Hepatocyte (in vitro differentiated cells): Measurements from ENCODE around the gene SERPINA6. TPM values are rescaled to one million over a fixed set of nuclear protein-coding genes. Genes with fewer than 3 reads are reported as not detected.
A peak's percentile ranks its signal among the peaks of the same experiment; 100 is the strongest.
"Not testable (repeated sequence)": the region's sequence is repeated elsewhere in the genome, so short reads cannot be mapped to it uniquely, and the experiment has no call there.

Source experiments
- DNase-seq: peaks from one replicate; pipeline ENCODE4 v3.0.0-alpha.2; 2016; ENCODE audit warnings: low spot score
- H2AFZ ChIP-seq: fragments of 200-600 bp; sonication (generic); 2 replicates; pipeline ENCODE4 v1.6.0; 2016; ENCODE audit warnings: antibody characterized with exemption, mild to moderate bottlenecking
- H3K27ac ChIP-seq: fragments of 200-600 bp; sonication (generic); 2 replicates; pipeline ENCODE4 v1.5.1; 2016; ENCODE audit warnings: mild to moderate bottlenecking
- H3K27me3 ChIP-seq: fragments of 200-600 bp; sonication (generic); 2 replicates; pipeline ENCODE4 v1.6.1; 2016
- H3K36me3 ChIP-seq: fragments of 200-600 bp; sonication (generic); replicated peaks from 2 replicates; pipeline ENCODE4 v1.5.1; 2016; ENCODE audit warnings: low read depth; ENCODE audit not compliant: insufficient read depth
- H3K4me1 ChIP-seq: fragments of 200-600 bp; sonication (generic); 2 replicates; pipeline ENCODE4 v1.5.1; 2016; ENCODE audit warnings: mild to moderate bottlenecking, moderate library complexity; ENCODE audit not compliant: insufficient read depth
- H3K4me2 ChIP-seq: fragments of 200-600 bp; sonication (generic); 2 replicates; pipeline ENCODE4 v1.6.0; 2016
- H3K4me3 ChIP-seq: fragments of 200-600 bp; sonication (generic); 2 replicates; pipeline ENCODE4 v1.5.1; 2016; ENCODE audit warnings: mild to moderate bottlenecking
- H3K79me2 ChIP-seq: fragments of 200-600 bp; sonication (generic); 2 replicates; pipeline ENCODE4 v1.6.0; 2017; ENCODE audit warnings: mild to moderate bottlenecking
- H3K9me2 ChIP-seq: fragments of 200-600 bp; sonication (generic); replicated peaks from 2 replicates; pipeline ENCODE4 v1.6.0; 2017; ENCODE audit warnings: mild to moderate bottlenecking; ENCODE audit not compliant: insufficient read depth
- H3K9me3 ChIP-seq: fragments of 200-600 bp; sonication (generic); 2 replicates; pipeline ENCODE4 v1.5.1; 2016; ENCODE audit warnings: low read depth, mild to moderate bottlenecking
- H4K20me1 ChIP-seq: fragments of 200-600 bp; sonication (generic); 2 replicates; pipeline ENCODE4 v1.6.0; 2016; ENCODE audit warnings: mild to moderate bottlenecking; ENCODE audit not compliant: insufficient read depth, poor library complexity, severe bottlenecking
- CTCF ChIP-seq: fragments of 200-600 bp; sonication (generic); IDR thresholded peaks from 2 replicates; pipeline ENCODE4 v1.5.1; 2016; ENCODE audit warnings: antibody characterized with exemption, mild to moderate bottlenecking; ENCODE audit not compliant: poor library complexity
- EZH2 ChIP-seq: fragments of 200-600 bp; sonication (generic); IDR thresholded peaks from 2 replicates; pipeline ENCODE4 v1.6.1; 2016; ENCODE audit warnings: antibody characterized with exemption, mild to moderate bottlenecking, borderline replicate concordance
- EZH2phosphoT487 ChIP-seq: fragments of 200-600 bp; sonication (generic); IDR thresholded peaks from one replicate; pipeline ENCODE4 v1.6.1; 2018; ENCODE audit warnings: antibody characterized with exemption, mild to moderate bottlenecking, low read depth, moderate library complexity; ENCODE audit not compliant: unreplicated experiment, severe bottlenecking
- WGBS: methylation state at CpG from one replicate; pipeline ENCODE4 v1.1.6; 2016; ENCODE audit warnings: low lambda C conversion rate; ENCODE audit errors: missing lambda C conversion rate; 5-methylcytosine and 5-hydroxymethylcytosine counted together
- polyA plus RNA-seq: library from polyadenylated mRNA; unstranded; fragments of >200 nt; fragmentation: Nextera tagmentation; extraction: Ambion mirVana; gene quantifications from 2 replicates; pipeline ENCODE4 v1.2.1, GENCODE V29; 2016
- total RNA-seq: library from RNA; depleted of rRNA; stranded (reverse); fragments of >200 nt; gene quantifications from 2 replicates; pipeline ENCODE4 v1.2.3, GENCODE V29; 2014

SERPINA6 gene
- total and polyA plus RNA-seq, 2 experiments from 2014 or later = 132 to 135 TPM

GRCh38 chr14:94284221-94284620 is 38.9 kb downstream of the SERPINA6 start:
- Histone ChIP-seq H3K9me3 (no peaks in the 10 kb centered on the region), H3K4me3 (no peak overlapping the region)
- TF ChIP-seq CTCF (no peak), EZH2 (no peak), EZH2phosphoT487 (no peak)

GRCh38 chr14:94282991-94283723 is 40.0 kb downstream of the SERPINA6 start:
- no peaks in the 10 kb centered on the region for H3K4me1 ChIP-seq
- no peaks in the 10 kb centered on the region for H3K36me3 ChIP-seq
- no peaks in the 10 kb centered on the region for H4K20me1 ChIP-seq
- no peak overlapping the region for H3K4me2 ChIP-seq
- H3K9me3 ChIP-seq = no peaks in the 10 kb centered on the region
- no peak for TF ChIP-seq EZH2
- no peak for TF ChIP-seq EZH2phosphoT487
- DNase-seq = no peak
- H3K4me3 ChIP-seq = no peak overlapping the region
- 88% methylated on average over 2 of the region's 2 CpGs for WGBS
- H3K9me2 ChIP-seq = no peaks in the 10 kb centered on the region
- no peak overlapping the region for H3K27ac ChIP-seq
- no peaks in the 10 kb centered on the region for H3K79me2 ChIP-seq
- no peak overlapping the region for H2AFZ ChIP-seq
- H3K27me3 ChIP-seq = no peaks in the 10 kb centered on the region

More at GRCh38 chr14:94284221-94284620, 38.9 kb downstream of the SERPINA6 start:
- H3K36me3 ChIP-seq = no peaks in the 10 kb centered on the region
- H3K27me3 ChIP-seq = no peaks in the 10 kb centered on the region
- no peak for DNase-seq
- no peak overlapping the region for H3K27ac ChIP-seq
- H3K4me2 ChIP-seq = no peak overlapping the region
- no peak overlapping the region for H2AFZ ChIP-seq
- 94% methylated on average over 2 of the region's 2 CpGs for WGBS
- no peaks in the 10 kb centered on the region for H3K4me1 ChIP-seq
- H3K9me2 ChIP-seq = no peaks in the 10 kb centered on the region
- no peaks in the 10 kb centered on the region for H3K79me2 ChIP-seq
- no peaks in the 10 kb centered on the region for H4K20me1 ChIP-seq

- Histone ChIP-seq H3K27me3 (no peaks in the 10 kb centered on the region), H3K9me2 (no peaks in the 10 kb centered on the region), H2AFZ (no peak overlapping the region), H3K4me3 (no peak overlapping the region), H3K36me3 (no peaks in the 10 kb centered on the region), H3K9me3 (no peaks in the 10 kb centered on the region), H3K79me2 (no peaks in the 10 kb centered on the region), H3K27ac (no peak overlapping the region), H3K4me2 (no peak overlapping the region), H3K4me1 (no peaks in the 10 kb centered on the region), H4K20me1 (no peaks in the 10 kb centered on the region)
- WGBS = 77% methylated on average over 2 of the region's 2 CpGs
- TF ChIP-seq CTCF (no peak), EZH2phosphoT487 (no peak), EZH2 (no peak)
- no peak for DNase-seq
Measured at GRCh38 chr14:94278731-94279130, 44.4 kb downstream of the SERPINA6 start.

GRCh38 chr14:94276898-94277561 is 46.1 kb downstream of the SERPINA6 start:
- H3K9me2 ChIP-seq, H3K36me3 ChIP-seq, H3K4me3 ChIP-seq, H3K9me3 ChIP-seq, H4K20me1 ChIP-seq, H3K4me1 ChIP-seq, H3K4me2 ChIP-seq, H3K79me2 ChIP-seq, H3K27me3 ChIP-seq, H2AFZ ChIP-seq: not testable (repeated sequence)
- peak; percentile 58 for DNase-seq
- H3K27ac ChIP-seq = peak overlapping the region; percentile 54
- WGBS = 86% methylated on average over 11 of the region's 11 CpGs
